Cortex of kidney (tissue), 1 donor: Measurements from ENCODE around the gene HERPUD2.
"Not testable (repeated sequence)": the region's sequence is repeated elsewhere in the genome, so short reads cannot be mapped to it uniquely, and the experiment has no call there.

Source experiments
- DNase-seq: peaks from one replicate; lab custom pipeline; 2025; lab: John Stamatoyannopoulos, UW

The HERPUD2 gene

DNA sequence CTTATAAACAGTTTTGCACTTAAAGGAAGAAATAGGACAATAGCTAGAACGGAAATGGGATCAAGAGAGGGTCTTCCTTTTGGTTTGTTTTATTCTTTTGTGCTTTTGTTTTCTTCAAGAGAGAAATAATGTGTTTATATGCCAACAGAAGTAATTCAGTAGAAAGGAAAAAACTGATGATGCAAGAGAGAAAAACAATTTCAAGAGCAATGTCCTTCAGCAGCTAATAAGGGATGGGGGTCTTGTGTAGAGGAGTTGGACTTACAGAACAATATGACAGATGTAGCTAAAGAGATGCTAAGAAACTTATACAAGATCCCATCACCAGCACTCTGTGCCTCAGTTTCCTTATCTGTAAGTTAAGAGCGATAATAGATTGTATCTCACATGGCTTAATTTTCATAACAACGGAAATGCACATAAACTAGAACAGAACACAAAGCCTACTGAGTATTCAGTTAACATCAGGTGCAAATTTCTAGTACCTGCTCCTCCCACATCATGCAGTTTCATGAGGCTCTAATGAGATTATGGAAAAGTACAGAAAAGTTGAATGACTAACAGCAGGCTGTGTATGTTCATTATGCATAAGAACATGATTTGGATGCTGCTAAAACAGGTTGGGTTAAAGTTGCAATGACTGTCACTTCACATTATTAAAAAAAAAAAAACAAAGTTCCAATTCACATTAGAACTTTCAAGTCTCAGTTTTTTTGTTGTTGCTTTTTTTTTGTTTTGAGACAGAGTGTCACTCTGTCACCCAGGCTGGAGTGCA lies 17.2 kb downstream of the HERPUD2 start:
- no peak for DNase-seq

DNA sequence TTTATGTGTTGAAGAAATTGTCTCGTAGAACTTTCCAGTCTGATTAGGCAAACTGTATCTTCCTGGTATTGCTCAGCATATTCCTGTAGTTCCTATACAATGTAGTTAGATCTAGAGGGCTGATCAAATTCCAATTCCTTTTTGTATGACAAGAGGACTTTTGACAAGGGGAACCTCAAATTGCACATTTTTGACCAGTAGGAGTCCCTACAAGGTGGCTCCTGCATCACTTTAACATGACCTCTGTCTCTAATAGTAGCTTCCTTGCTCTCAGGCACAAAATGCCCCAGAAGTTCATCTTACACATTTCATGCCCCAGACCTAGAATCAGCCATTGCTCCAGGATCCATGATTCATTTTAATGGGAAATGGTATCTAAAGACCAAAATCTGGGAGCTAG lies 18.7 kb downstream of the HERPUD2 start:
- DNase-seq: no peak

DNA sequence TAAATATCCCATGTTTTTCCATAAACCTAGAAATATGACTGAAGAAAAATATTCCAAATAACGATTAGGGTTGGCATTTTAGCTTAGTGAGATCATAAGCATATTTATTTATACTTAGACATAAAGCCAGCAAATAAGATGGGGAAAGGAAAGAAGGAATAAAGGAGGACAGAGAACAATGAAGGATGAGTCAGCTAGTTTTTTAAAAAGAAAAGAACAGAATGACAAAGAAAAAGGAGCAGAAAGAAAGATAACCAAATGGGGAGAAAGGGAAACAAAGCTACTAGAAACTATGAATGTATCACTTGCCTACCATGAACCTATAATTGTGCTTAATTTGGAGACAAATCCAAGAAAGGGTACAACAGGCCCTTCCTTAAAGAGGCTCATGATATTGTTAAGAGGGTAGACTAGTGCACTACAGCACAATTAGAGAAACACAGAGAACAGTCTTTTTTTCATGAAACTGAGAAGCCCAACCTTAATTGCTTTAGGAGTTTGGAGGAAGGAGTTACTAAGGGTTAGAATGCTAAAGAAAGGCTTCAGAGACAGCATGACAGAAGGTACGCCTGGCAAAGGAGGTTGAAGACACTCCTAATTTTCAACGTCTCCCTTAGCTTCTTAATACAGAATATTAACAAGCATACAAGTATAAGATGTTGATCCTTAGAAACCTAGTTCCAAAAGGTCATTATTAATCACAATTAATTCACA lies 23.9 kb downstream of the HERPUD2 start:
- no peak for DNase-seq

DNA sequence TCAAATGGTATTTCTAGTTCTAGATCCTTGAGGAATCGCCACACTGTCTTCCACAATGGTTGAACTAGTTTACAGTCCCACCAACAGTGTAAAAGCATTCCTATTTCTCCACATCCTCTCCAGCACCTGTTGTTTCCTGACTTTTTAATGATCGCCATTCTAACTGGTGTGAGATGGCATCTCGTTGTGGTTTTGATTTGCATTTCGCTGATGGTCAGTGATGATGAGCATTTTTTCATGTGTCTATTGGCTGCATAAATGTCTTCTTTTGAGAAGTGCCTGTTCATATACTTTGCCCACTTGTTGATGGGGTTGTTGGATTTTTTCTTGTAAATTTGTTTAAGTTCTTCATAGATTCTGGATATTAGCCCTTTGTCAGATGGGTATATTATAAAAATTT lies 34.5 kb downstream of the HERPUD2 start:
- DNase-seq: not testable (repeated sequence)

DNA sequence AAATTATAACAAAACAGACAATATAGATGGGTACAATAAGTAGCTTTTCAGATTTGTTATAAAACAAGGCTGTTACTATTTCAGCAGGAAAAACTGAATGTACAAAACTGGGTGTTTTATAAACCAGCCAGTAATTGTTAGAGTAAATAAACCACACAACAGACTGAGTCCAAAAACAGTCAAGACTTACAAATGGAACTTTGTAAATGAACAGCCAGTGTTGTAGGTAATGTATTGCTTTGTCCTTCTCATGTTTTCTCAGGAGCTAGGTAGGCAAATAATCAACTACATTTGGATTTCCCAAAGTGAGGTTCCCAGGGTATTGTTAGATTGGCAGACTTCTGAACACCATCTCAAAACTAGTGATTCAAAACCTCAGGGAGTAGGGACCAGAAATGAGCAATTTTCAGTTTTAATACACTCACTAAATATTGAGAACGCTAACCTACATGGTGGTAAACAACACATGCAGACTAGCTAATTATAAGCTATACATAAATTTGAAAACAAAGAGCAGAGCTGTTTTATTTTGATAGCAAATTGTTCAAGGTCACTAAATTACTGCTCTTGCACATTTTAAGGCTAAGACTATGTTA lies 36.2 kb downstream of the HERPUD2 start:
- no peak for DNase-seq

DNA sequence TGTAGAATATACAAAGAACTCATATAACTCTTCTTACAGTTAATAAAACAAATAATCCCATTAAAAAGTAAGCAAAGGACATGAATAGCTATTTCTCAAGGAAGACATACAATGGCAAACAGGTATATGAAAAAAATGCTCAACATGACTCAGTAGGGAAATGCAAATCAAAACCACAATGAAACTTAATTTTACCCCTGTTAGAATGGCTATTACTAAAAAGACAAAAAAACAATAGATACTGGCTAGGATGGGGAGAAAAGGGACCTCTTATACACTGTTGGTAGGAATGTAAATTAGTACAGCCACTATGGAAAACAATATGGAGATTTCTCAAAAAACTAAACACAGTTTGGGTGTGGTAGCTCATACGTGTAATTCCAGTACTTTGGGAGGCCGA lies 37.8 kb downstream of the HERPUD2 start:
- no peak for DNase-seq

DNA sequence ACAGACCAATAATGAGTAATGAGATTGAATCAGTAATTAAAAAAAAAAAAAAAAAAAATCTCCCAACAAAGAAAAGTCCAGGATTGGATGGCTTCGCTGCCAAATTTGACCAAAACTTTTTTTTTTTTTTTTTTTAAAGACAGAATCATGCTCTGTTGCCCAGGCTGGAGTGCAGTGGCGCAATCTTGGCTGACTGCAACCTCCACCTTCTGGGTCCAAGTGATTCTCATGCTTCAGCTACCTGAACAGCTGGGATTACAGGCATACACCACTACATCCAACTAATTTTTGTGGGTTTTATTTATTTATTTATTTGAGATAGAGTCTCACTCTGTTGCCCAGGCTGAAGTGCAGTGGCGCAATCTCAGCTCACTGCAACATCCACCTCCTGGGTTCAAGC lies 40.4 kb downstream of the HERPUD2 start:
- DNase-seq: not testable (repeated sequence)

DNA sequence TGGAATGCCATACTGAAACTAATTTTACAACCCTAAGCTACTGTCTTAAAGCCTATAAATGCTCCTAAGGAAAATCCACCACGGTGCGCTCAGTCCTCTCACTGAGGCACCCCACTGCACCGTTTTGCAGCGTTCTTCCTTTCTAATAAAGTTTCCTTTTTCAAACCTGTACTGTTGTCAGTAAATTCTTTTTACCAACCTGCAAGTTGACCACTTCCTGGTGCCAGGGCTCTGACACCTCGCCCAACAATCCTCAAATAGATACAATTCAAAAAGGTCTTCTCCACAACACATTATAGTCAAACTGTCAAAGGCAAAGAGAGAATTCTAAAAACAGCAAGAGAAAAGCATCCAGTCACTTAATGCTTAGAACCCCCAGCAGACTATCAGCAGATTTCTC lies 42.8 kb downstream of the HERPUD2 start:
- DNase-seq: no peak

DNA sequence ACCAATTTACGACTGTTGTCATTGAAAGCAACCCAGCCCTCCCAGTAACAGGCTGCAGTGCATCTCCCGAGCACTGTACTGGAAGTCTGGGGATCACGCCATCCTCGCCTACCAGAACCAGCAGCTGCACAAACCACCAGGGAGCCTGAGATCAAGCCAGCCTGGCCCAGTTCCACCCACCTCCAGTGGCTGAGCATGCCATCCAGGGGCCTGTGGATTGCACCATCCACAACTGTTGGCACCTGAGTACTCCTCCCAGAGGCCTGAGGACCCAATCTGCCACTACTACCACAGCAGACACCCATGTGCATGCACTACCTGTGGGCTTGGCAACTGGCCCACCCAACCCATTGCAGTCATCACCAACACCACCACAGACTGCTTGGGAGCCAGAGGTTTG lies 44.2 kb downstream of the HERPUD2 start:
- no peak for DNase-seq

DNA sequence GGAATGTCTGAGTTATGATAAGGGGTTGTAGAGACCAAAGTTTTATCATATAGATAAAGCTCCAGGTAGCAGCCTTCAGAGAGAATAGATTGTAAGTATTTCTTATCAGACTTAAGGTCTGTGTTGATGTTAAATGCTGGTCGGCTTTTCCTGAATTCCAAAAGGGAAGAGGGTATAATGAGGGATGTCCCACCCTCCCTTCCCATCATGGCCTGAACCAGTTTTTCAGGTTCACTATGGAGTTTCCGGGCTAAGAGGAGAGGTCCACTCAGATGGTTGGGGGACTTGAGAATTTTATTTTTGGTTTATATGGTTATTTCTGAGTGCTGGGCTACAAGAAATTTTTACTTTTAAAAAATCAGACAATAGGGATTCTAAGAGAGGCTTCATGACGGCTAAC lies 45.2 kb downstream of the HERPUD2 start:
- no peak for DNase-seq

DNA sequence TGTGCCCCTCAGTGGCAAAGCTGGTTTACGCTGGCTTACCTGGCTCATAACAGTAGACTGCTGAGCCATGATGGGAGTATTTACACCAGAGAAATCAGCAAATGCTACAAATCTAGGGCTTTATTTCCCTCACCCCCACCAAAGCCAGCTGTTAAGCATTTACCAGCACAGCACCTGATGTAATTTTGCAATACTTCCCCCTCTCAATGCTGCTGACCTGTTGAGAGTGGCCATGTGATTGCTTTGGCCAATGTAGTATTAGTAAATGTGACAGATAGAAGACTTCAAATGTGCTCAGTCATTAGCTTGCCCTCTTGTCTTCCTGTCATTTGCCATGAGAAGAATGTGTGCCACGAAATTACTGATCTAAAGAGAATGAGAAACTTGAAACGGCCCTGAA lies 46.6 kb downstream of the HERPUD2 start:
- DNase-seq: no peak

DNA sequence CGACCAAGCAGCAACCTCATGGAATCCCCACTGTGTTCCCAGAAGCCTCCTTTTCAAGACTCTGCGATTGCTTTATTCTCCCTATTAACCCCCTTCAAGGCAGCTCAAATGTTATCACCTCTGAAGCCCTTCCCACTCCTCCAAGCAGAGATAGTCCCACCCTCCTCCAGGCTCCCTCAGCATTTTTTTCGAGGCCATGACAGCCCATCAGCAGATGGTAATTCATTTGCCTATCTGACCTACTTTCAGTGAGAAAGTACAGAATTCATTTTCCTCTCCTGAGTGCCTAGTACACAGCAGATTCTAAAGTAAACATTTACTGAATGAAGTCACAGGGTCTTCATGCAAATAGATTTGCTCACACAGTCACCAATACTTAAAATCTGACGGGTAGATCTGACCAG lies 47.8 kb downstream of the HERPUD2 start:
- no peak for DNase-seq

DNA sequence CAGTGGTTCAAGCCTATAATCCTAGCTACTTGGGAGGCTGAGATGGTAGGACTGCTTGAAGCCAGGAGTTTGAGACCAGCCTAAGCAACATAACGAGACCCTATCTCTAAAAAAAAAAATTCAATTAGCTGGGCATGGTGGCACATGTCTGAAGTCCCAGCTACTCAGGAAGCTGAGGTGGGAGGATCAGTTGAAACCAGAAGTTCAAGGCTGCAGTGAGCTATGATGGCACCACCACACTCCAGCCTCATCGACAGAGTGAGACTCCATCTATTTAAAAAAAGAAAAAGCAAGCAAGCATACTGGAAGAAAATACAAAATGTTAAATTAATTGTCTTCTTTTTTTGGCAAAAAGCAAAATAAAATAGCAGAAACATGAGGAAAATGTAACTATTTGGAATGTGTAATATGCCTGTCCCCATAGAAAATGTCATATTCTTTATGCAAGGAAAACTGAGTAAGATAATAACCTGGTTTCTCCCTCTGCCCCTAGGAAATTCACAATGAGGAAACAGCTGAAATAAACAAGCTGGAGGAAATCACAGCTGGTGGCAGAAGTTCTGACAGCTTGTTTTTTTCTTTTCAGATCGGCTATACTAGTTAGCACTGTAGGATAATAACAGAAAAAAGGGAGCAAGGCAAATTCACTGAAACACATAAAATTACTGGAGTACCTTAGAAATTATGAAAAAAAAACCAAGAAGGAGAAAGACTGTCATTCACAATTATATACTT lies 48.5 kb downstream of the HERPUD2 start:
- no peak for DNase-seq

DNA sequence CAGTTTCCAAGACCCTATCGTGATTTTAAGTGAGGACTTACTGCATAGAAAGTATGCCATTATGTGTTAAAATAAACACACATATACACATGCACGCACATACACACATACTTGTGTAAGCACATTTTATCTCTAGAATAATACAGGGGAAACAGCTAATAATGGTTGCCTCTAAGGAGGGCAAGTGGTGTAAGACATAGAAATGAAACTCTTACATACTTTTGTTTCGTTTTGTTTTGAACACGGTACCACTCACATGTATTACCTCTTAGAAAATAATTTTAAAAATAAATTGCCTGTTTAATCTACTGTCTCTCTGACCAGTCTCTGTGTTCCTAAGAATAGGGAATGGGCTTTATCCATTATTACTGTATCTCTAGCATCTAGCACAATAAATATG lies 49.2 kb downstream of the HERPUD2 start:
- DNase-seq: no peak

DNA sequence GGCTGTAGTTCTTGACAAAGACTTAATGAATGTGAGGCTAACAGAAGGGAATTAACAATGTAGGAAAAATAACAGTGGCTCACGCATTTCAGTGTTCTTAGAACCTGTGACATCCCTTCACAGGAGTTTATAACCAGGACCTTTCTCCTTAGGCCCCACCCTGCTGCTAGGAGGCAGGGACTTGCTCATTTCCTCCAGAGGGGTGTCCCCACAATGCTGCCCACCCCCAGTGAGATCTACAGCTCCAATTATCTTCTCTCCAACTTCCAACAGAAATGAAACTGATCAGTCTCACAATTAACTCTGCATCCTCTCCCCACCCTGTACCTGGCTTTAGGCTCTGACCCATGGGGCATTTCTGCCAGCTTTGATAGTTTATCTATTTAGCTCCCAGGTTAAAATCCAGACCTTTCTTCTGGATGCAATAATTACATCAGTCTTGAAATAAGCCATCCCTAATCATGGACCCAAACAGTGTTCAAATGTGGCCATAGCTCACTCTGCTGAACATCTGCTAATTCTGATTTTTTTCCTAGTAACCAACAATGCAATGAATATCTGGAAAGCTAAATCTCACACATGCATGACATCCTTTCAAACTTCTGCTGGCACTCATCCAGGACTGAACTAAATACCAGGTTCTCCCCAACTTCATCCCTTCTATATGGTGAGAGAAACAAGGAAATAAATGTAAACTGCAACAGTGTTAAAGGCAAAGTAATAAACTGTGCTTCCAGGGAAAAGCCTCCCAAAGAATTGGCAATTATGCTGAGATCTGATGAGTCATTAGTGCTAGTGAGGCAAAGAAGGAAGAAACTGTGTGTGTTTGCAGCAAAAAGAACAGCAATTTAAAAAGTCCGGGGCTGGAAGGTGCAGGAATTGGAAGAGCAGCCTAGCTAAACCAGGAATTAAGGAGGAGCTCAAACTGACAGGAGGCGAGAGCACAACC lies 64.6 kb downstream of the HERPUD2 start:
- no peak for DNase-seq

DNA sequence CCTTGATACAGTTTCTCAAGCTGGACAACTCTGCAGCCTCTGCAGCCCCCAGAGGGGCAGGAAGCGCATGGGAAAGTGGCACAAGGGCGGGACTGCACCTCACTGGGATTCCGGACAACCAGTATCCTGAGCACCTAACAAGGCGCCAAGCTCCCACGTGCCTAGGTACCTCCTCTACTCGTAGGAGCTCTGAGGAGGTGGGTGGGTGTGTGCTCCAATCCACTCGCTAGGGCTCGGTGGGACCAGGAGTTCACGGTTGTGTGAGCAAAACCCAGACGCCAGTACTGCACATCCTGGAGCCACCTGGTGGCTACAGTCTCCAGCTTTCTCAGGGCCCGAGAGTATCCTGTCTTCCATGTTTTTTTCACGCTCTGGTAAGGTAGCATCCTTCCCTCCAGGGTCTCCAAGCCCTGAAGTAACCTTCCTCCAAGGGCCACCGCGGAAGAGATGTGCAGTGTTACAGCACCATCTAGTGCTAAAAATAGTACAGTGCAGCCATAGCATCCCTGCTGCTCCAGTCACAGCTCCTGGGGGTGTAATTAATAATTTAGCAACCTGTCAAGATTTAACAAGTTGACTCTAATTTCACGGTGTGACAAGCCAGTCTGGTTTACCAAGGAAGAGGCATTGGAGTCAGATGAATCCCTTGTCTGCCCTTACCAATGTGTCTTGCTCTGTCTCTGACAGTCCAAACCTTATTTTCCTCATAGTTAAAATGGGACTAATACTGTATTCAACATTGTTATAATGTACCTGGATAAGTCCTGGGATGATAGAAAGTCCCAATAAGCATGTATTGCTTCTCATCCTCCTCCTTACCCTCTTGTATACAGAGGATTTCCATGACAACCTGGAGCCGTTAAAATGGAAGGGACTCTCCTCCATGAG lies 70.4 kb downstream of the HERPUD2 start:
- DNase-seq: no peak

DNA sequence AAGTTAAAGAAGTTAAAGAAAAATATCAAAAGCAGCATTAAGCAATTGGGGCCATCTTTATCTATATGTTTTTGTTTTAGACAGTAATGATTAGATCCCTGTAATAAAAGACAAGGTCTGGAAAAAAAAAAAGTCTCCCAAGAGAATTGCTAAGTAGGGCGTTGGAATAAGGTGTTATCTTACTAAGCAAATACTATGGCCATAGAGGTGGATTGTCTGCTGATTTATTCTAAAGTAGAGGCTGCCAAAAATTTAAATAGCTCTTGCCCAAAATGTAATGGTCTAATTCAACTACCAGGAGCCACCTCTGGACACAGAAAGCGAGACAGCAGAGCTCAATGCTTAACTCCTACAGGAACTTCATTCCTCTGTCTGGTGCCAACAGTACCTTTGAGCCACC lies 71.6 kb downstream of the HERPUD2 start:
- DNase-seq: no peak

DNA sequence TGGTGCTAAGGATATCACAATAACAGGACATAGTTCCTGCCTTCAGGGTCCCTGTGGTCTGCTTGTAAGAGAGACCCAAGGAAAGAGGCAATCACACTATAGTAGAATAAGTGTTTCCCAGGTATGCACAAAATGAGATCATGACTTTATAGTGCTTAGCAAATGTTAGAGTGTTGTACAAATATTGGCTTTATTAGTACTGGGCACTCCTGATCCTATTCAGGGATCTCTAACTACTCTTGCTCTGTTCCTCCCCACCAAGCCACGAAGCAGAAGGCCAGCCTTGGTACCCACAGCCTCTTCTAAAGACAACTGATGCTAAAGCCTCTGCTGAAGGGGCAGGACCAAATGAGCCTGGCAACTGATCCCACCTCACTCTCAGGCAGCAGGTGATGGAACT lies 75.1 kb downstream of the HERPUD2 start:
- no peak for DNase-seq

DNA sequence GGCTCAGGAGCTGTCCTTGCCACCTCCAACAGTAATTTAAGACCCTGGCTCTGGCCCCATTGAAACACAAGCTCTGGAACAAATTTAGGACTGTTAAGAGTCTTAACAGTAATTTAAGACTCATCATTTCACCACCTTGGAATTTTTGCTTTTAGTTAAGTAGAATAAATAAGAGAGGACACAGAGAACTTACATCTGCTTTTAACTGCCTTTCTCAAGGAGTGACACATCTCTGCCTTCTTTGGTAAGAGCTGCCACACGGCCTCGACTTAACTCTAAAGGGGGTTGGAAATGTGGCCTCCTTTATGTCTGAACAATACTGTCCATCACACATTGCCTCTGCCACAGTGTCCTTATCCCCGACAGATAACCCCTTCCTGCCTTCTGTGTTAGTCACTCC lies 77.9 kb downstream of the HERPUD2 start:
- DNase-seq: no peak

DNA sequence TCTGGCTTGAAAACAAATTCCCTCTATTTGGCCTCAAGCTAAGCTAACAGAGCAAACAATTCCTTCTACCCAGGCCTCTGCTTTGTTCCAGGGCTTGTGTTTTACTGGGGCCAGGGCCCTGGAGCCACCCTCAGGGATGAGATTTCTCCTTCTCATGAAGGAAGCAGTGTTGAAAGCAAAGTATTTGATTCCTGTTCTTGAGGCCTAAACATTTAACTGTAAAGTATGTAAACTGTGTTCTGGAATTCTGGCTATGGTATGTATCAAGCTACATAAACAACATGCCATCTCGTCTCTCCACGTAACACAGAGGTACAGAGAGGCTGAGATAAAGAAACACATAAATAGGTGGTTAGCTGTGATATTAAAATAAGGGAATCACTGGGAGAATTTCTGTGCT lies 81.8 kb downstream of the HERPUD2 start:
- DNase-seq: no peak
